ENCODE results near the gene RAPGEF4.

- TF ChIP-seq, protein P1, sequence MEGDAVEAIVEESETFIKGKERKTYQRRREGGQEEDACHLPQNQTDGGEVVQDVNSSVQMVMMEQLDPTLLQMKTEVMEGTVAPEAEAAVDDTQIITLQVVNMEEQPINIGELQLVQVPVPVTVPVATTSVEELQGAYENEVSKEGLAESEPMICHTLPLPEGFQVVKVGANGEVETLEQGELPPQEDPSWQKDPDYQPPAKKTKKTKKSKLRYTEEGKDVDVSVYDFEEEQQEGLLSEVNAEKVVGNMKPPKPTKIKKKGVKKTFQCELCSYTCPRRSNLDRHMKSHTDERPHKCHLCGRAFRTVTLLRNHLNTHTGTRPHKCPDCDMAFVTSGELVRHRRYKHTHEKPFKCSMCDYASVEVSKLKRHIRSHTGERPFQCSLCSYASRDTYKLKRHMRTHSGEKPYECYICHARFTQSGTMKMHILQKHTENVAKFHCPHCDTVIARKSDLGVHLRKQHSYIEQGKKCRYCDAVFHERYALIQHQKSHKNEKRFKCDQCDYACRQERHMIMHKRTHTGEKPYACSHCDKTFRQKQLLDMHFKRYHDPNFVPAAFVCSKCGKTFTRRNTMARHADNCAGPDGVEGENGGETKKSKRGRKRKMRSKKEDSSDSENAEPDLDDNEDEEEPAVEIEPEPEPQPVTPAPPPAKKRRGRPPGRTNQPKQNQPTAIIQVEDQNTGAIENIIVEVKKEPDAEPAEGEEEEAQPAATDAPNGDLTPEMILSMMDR (IDR thresholded peaks at IDR 0.05): no peak
- no peak for TF ChIP-seq POLR2A (IDR thresholded peaks at IDR 0.05)
Observed at GRCh38 chr2:172894689-172895387, 159.2 kb downstream of the RAPGEF4 start.

Measured in tibial nerve (tissue), 3 donors.